Chondrocyte (in vitro differentiated cells): ENCODE measurements around the gene RAD1. TPM values are rescaled to one million over a fixed set of nuclear protein-coding genes. Genes with fewer than 3 reads are reported as not detected.

Experiments used
- DNase-seq: peaks from one replicate; pipeline ENCODE4 v3.0.0; 2021; ENCODE audit warnings: mixed read lengths, low spot score
- H3K27ac Mint-ChIP-seq: one replicate; pipeline ENCODE4 v1.8.0; 2021; ENCODE audit warnings: mild to moderate bottlenecking, moderate library complexity, mixed read lengths; ENCODE audit not compliant: unreplicated experiment
- H3K27me3 Mint-ChIP-seq: 2 replicates; pipeline ENCODE4 v1.8.0; 2021; ENCODE audit warnings: low read depth, mixed read lengths
- H3K36me3 Mint-ChIP-seq: 2 replicates; pipeline ENCODE4 v1.8.0; 2021; ENCODE audit warnings: low read depth, mixed read lengths
- H3K4me1 Mint-ChIP-seq: 2 replicates; pipeline ENCODE4 v1.8.0; 2021; ENCODE audit warnings: low read depth, mild to moderate bottlenecking, mixed read lengths
- H3K4me3 Mint-ChIP-seq: one replicate; pipeline ENCODE4 v1.8.0; 2021; ENCODE audit warnings: mild to moderate bottlenecking, moderate library complexity, mixed read lengths; ENCODE audit not compliant: unreplicated experiment
- H3K9me3 Mint-ChIP-seq: 2 replicates; pipeline ENCODE4 v1.8.0; 2021; ENCODE audit warnings: low read depth, mixed read lengths
- total RNA-seq: library from RNA; stranded (reverse); gene quantifications from 3 replicates; pipeline ENCODE4 v1.2.1, GENCODE V29; 2021
- TF ChIP-seq, protein P1 (sequence below): fragments of 200-600 bp; sonication (generic); IDR thresholded peaks from 2 replicates; pipeline ENCODE4 v1.5.0; 2021; ENCODE audit warnings: antibody characterized with exemption, mild to moderate bottlenecking, moderate library complexity

Gene RAD1
- total RNA-seq, 1 donor from 2014 or later, result 20.5 TPM

DNA sequence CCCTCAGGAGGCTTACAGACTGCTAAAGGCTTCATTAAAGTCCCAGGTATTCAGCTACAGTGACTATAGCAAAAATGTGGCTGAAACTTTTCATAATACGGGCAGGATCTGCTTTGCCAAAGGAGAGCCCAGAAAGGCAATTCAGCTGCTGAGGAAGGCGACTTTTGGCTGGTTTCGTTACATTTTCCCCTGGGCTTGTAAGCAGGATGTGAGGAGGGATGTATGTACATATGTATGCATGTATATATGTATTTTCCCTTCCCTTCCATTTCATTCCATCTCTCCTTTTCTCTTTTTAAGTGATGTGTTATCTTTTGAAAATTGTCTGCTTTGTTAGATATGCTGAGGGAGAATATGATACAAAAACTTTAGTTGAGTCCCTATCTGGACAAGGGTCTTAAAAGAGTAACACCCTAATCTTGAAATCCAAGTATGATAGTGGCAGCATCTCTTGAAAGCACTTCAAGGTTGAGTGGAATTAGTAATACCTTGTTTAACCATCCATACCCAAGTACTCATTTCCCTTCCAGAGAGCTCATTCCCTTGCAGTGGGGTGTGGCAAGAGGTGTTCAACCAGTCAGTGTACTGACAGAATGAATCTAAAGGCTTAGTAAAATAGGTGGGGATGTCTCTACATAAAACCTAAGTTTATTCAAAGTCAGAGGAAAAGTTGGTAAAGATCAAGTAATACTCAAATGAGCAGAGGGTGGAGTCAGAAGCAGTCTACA is 28.7 kb downstream of the RAD1 start:
- Mint-ChIP-seq H3K4me3 (no peak overlapping the region), H3K4me1 (peaks cover 6% of the 10 kb centered on the region), H3K9me3 (no peaks in the 10 kb centered on the region), H3K27me3 (no peaks in the 10 kb centered on the region), H3K36me3 (no peaks in the 10 kb centered on the region), H3K27ac (no peak overlapping the region)
- TF ChIP-seq, protein P1, sequence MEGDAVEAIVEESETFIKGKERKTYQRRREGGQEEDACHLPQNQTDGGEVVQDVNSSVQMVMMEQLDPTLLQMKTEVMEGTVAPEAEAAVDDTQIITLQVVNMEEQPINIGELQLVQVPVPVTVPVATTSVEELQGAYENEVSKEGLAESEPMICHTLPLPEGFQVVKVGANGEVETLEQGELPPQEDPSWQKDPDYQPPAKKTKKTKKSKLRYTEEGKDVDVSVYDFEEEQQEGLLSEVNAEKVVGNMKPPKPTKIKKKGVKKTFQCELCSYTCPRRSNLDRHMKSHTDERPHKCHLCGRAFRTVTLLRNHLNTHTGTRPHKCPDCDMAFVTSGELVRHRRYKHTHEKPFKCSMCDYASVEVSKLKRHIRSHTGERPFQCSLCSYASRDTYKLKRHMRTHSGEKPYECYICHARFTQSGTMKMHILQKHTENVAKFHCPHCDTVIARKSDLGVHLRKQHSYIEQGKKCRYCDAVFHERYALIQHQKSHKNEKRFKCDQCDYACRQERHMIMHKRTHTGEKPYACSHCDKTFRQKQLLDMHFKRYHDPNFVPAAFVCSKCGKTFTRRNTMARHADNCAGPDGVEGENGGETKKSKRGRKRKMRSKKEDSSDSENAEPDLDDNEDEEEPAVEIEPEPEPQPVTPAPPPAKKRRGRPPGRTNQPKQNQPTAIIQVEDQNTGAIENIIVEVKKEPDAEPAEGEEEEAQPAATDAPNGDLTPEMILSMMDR, result no peak
- DNase-seq, result no peak

DNA sequence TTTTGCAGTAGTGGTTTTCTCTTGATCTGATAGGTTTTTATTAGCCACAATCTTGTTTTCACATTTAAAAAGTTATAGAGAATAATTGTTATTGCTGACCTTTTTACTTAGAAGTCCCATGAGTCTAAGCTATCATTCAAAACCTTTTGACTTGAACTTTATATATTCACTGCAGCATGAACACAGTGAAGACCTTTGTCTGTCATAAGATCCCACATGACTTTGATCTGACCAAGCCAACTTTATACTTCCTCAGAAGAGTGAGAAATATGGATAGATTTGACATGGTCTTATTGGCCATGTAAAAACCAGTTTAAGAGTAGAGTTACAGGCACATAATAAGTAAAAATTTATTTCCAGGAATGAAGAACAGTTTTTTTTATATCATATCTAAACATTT is 34.1 kb downstream of the RAD1 start:
- no peaks in the 10 kb centered on the region for H3K4me1 Mint-ChIP-seq
- H3K27ac Mint-ChIP-seq, result no peak overlapping the region
- no peaks in the 10 kb centered on the region for H3K27me3 Mint-ChIP-seq
- no peak for DNase-seq
- H3K9me3 Mint-ChIP-seq, result peaks cover 20% of the 10 kb centered on the region
- H3K36me3 Mint-ChIP-seq, result peaks cover 9% of the 10 kb centered on the region
- H3K4me3 Mint-ChIP-seq, result no peak overlapping the region
- TF ChIP-seq, protein P1, result no peak

DNA sequence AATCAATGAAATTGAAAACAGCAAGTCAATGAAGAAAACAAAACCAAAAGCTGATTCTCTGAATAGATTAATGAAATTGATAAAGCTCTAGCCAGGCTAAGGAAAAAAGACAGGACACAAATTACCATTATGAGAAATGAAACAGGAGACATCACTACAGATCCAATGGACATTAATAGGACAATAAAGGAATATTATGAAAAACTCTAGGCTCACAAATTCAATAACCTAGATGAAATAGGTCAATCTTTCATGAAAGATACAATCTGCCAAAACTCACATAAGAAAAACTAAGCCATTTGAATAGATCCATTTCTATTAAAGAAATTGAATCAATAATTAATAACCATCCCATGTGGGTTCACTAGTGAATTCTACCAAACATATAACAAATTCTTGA is 39.0 kb downstream of the RAD1 start:
- TF ChIP-seq, protein P1, result no peak
- Mint-ChIP-seq H3K4me1 (no peaks in the 10 kb centered on the region), H3K9me3 (peaks cover 35% of the 10 kb centered on the region), H3K27me3 (no peaks in the 10 kb centered on the region), H3K4me3 (no peak overlapping the region), H3K27ac (no peak overlapping the region), H3K36me3 (peaks cover 15% of the 10 kb centered on the region)
- DNase-seq, result no peak

- no peak overlapping the region for H3K4me3 Mint-ChIP-seq
- H3K27ac Mint-ChIP-seq, result no peak overlapping the region
- peaks cover 12% of the 10 kb centered on the region for H3K9me3 Mint-ChIP-seq
- H3K36me3 Mint-ChIP-seq, result no peaks in the 10 kb centered on the region
- H3K4me1 Mint-ChIP-seq, result peaks cover 7% of the 10 kb centered on the region
- no peak for DNase-seq
- no peaks in the 10 kb centered on the region for H3K27me3 Mint-ChIP-seq
- TF ChIP-seq, protein P1, result no peak
Observed at GRCh38 chr5:34870382-34870781, 44.9 kb downstream of the RAD1 start.

DNA sequence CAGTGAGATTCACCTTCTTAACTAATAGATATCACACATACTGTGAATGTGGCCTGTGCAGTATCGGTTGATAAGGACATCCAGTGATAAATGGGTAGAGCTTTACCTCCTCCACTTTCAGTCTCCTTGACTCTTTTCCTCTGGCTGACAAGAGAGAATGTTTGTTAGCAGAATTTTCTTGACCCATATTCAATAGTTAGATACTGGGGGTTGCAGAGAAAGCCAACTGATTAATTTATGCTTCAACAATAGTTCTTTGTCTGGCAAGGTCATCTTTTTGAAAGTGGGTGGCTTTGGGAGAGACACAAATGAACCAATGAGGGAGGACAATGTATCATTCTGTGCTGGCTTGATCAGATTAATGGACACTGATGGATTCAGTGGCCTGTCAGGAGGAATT is 46.0 kb downstream of the RAD1 start:
- Mint-ChIP-seq H3K27ac (no peak overlapping the region), H3K9me3 (peaks cover 6% of the 10 kb centered on the region), H3K36me3 (no peaks in the 10 kb centered on the region), H3K4me1 (peaks cover 7% of the 10 kb centered on the region), H3K4me3 (no peak overlapping the region), H3K27me3 (no peaks in the 10 kb centered on the region)
- no peak for DNase-seq
- TF ChIP-seq, protein P1, result no peak
